HepG2 (cell line): ENCODE data around the gene MAP3K1. TPM values are rescaled to one million over a fixed set of nuclear protein-coding genes. Genes with fewer than 3 reads are reported as not detected.

ENCODE experiments used
- CREB1 ChIP-seq, 2 experiments: fragments of 450-650 bp in 1 of 2; IDR thresholded peaks; 2 replicates each; pipeline ENCODE4 v1.6.1; 2016 to 2017; ENCODE audit warnings: control low read depth in 1 of 2, mild to moderate bottlenecking in 1 of 2, missing compliant biosample characterization in 1 of 2, missing genetic modification characterization in 1 of 2
- ETS1 ChIP-seq: sonication (generic); formaldehyde crosslinking; IDR thresholded peaks from 2 replicates; pipeline ENCODE4 v1.4.0; 2020; ENCODE audit warnings: missing genetic modification reagents
- FOXO1 ChIP-seq: sonication (generic); formaldehyde crosslinking; IDR thresholded peaks from 2 replicates; pipeline ENCODE4 v1.4.0; 2020; ENCODE audit warnings: missing genetic modification reagents
- GLI4 ChIP-seq: sonication (generic); formaldehyde crosslinking; IDR thresholded peaks from 2 replicates; pipeline ENCODE4 v1.5.1; 2020; ENCODE audit warnings: missing genetic modification reagents, mild to moderate bottlenecking, moderate library complexity, borderline replicate concordance
- KDM5B ChIP-seq: sonication (generic); formaldehyde crosslinking; IDR thresholded peaks from 2 replicates; pipeline ENCODE4 v1.4.0; 2020; ENCODE audit warnings: missing genetic modification reagents, mild to moderate bottlenecking, borderline replicate concordance
- MNT ChIP-seq: fragments of 450-650 bp; IDR thresholded peaks from 2 replicates; pipeline ENCODE4 v1.6.1; 2016
- MTF2 ChIP-seq: sonication (generic); formaldehyde crosslinking; IDR thresholded peaks from 2 replicates; pipeline ENCODE4 v1.5.0; 2020; ENCODE audit warnings: missing genetic modification reagents, borderline replicate concordance
- NCOA2 ChIP-seq: sonication (generic); formaldehyde crosslinking; IDR thresholded peaks from 2 replicates; pipeline ENCODE4 v1.8.0; 2022; ENCODE audit warnings: inconsistent platforms
- NFKBIZ ChIP-seq: IDR thresholded peaks from 2 replicates; pipeline ENCODE4 v1.6.1; 2018; ENCODE audit warnings: missing genetic modification reagents, missing compliant biosample characterization
- NKX3-1 ChIP-seq: sonication (generic); formaldehyde crosslinking; IDR thresholded peaks from 2 replicates; pipeline ENCODE4 v1.5.0; 2020; ENCODE audit warnings: missing genetic modification reagents
- NONO ChIP-seq, 2 experiments: fragments of 450-650 bp in 1 of 2; sonication (generic) in 1 of 2; formaldehyde crosslinking in 1 of 2; IDR thresholded peaks in 1 of 2; conservative IDR thresholded peaks in 1 of 2; 2 replicates each; pipeline versions ENCODE4 v1.6.1 to v1.8.0; 2017 to 2022; ENCODE audit warnings: mild to moderate bottlenecking in 1 of 2, missing genetic modification reagents in 1 of 2, moderate library complexity in 1 of 2
- PHB2 ChIP-seq: fragments of 450-650 bp; IDR thresholded peaks from 2 replicates; pipeline ENCODE4 v1.6.1; 2018; ENCODE audit not compliant: partially characterized antibody
- PITX1 ChIP-seq: sonication (generic); formaldehyde crosslinking; IDR thresholded peaks from 2 replicates; pipeline ENCODE4 v1.5.1; 2020; ENCODE audit warnings: mild to moderate bottlenecking, missing genetic modification reagents
- SNRNP70 ChIP-seq: fragments of 200-400 bp; formaldehyde crosslinking; IDR thresholded peaks from 2 replicates; pipeline ENCODE4 v1.6.1; 2017; ENCODE audit warnings: mild to moderate bottlenecking, low read depth, low read length, moderate library complexity
- SPEN ChIP-seq: sonication (generic); formaldehyde crosslinking; IDR thresholded peaks from 2 replicates; pipeline ENCODE4 v1.5.1; 2020; ENCODE audit warnings: low read depth, mild to moderate bottlenecking, missing genetic modification reagents
- TAF15 ChIP-seq: fragments of 200-400 bp; formaldehyde crosslinking; IDR thresholded peaks from one replicate; pipeline ENCODE4 v1.6.1; 2018; ENCODE audit warnings: mild to moderate bottlenecking, low read depth, low read length; ENCODE audit not compliant: poor library complexity, severe bottlenecking
- TBX2 ChIP-seq: sonication (generic); formaldehyde crosslinking; IDR thresholded peaks from 2 replicates; pipeline ENCODE4 v1.5.0; 2020; ENCODE audit warnings: missing genetic modification reagents, mild to moderate bottlenecking, borderline replicate concordance
- TEAD2 ChIP-seq: sonication (generic); formaldehyde crosslinking; IDR thresholded peaks from 2 replicates; pipeline ENCODE4 v1.9.0; 2021; ENCODE audit warnings: missing genetic modification reagents
- TFDP1 ChIP-seq: IDR thresholded peaks from 2 replicates; pipeline ENCODE4 v1.6.1; 2016; ENCODE audit warnings: missing compliant biosample characterization, missing genetic modification reagents, borderline replicate concordance
- THAP9 ChIP-seq: sonication (generic); formaldehyde crosslinking; IDR thresholded peaks from 2 replicates; pipeline ENCODE4; 2020; ENCODE audit warnings: missing genetic modification reagents, mild to moderate bottlenecking, borderline replicate concordance
- ZFP62 ChIP-seq: sonication (generic); formaldehyde crosslinking; IDR thresholded peaks from 2 replicates; pipeline ENCODE4 v1.4.0; 2020; ENCODE audit warnings: missing genetic modification reagents
- ZNF253 ChIP-seq: sonication (generic); formaldehyde crosslinking; IDR thresholded peaks from 2 replicates; pipeline ENCODE4 v1.8.0; 2022; ENCODE audit warnings: mild to moderate bottlenecking, missing genetic modification reagents, borderline replicate concordance
- ZNF562 ChIP-seq: sonication (generic); formaldehyde crosslinking; IDR thresholded peaks from 2 replicates; pipeline ENCODE4 v1.8.0; 2022; ENCODE audit warnings: missing genetic modification reagents, borderline replicate concordance
- polyA plus RNA-seq, 8 experiments: library from polyadenylated mRNA; depleted of rRNA in 3 of 8; stranded (reverse) in 7 of 8; unstranded in 1 of 8; fragments of >200 nt; fragmentation: Illumina TruSeq in 4 of 8; extraction: Trizol in 4 of 8; gene quantifications; 2 replicates each; pipeline versions ENCODE4 v1.2.1 to v1.2.3, GENCODE V29; 2011 to 2016; ENCODE audit warnings: low read depth in 4 of 8, missing spikeins in 1 of 8, mixed read lengths in 1 of 8; ENCODE audit not compliant: insufficient read depth in 1 of 8
- total RNA-seq, 5 experiments: library from RNA; depleted of rRNA; stranded (reverse); fragments of >200 nt; fragmentation: Illumina TruSeq; extraction: Trizol; gene quantifications; 2 replicates each; pipeline ENCODE4 v1.2.3, GENCODE V29; 2016; ENCODE audit warnings: low read depth in 1 of 5

MAP3K1 gene
- total and polyA plus RNA-seq, 2 of the 13 experiments (the other 11 are each of a cell fraction or from before 2014, with no cell fraction given): 16.4 to 30.3 TPM

GRCh38 chr5:56910210-56910965 is 95.0 kb downstream of the MAP3K1 start (continued):
- TF ChIP-seq FOXO1 (CRISPR knock-in tag) (no peak), SPEN (CRISPR knock-in tag) (no peak), KDM5B (CRISPR knock-in tag) (no peak), NKX3-1 (CRISPR knock-in tag) (no peak), TEAD2 (CRISPR knock-in tag) (no peak), CREB1 (IDR thresholded peaks at IDR 0.05) (peak; percentile 25; the same call in 1 of the 2 replicates), CREB1 (CRISPR knock-in tag; IDR thresholded peaks at IDR 0.05) (peak; percentile 64; the same call in 1 of the 2 replicates), SNRNP70 (no peak), PITX1 (CRISPR knock-in tag) (no peak), MTF2 (CRISPR knock-in tag) (no peak), NONO (IDR thresholded peaks at IDR 0.05) (no peak), NONO (CRISPR knock-in tag; conservative IDR thresholded peaks at IDR 0.05) (no peak; the same call in none of the 2 replicates), THAP9 (CRISPR knock-in tag) (no peak), TFDP1 (CRISPR knock-in tag) (no peak), ETS1 (CRISPR knock-in tag) (no peak), GLI4 (CRISPR knock-in tag) (peak; percentile 80; the same call in 1 of the 2 replicates), ZNF253 (CRISPR knock-in tag) (no peak), ZNF562 (no peak), ZFP62 (CRISPR knock-in tag) (no peak), TBX2 (CRISPR knock-in tag) (no peak), NCOA2 (CRISPR knock-in tag) (no peak), NFKBIZ (CRISPR knock-in tag) (no peak; the same call in 1 of the 2 replicates), PHB2 (no peak), MNT (no peak), TAF15 (no peak)
